HG02870 (cell line): ENCODE results near the gene CACNG4.
"Not testable (repeated sequence)": the region's sequence is repeated elsewhere in the genome, so short reads cannot be mapped to it uniquely, and the experiment has no call there.

Experiments used
- ATAC-seq: cut with Tn5 transposase; IDR thresholded peaks from one replicate; pipeline ENCODE4 v1.9.1; 2021; ENCODE audit warnings: mild to moderate bottlenecking, moderate library complexity; ENCODE audit not compliant: unreplicated experiment

Gene CACNG4

GRCh38 chr17:67041119-67041518, 76.6 kb downstream of the CACNG4 start:
- ATAC-seq = not testable (repeated sequence)

- ATAC-seq = no peak
Measured at GRCh38 chr17:67041531-67041930, 77.0 kb downstream of the CACNG4 start.

GRCh38 chr17:67041941-67042899, 77.7 kb downstream of the CACNG4 start:
- no peak for ATAC-seq

- no peak for ATAC-seq
Measured at GRCh38 chr17:67043283-67043682, 78.8 kb downstream of the CACNG4 start.

- ATAC-seq = no peak
Measured at GRCh38 chr17:67044016-67044772, 79.7 kb downstream of the CACNG4 start, which contains the start of gene CACNG1. TSS of gene CACNG1 (plus strand) at chr17:67044554. CDS start at chr17:67044661, 107 bp downstream.

GRCh38 chr17:67044940-67045339, 80.4 kb downstream of the CACNG4 start:
- no peak for ATAC-seq

- ATAC-seq = no peak
Measured at GRCh38 chr17:67046398-67046797, 81.9 kb downstream of the CACNG4 start.

- ATAC-seq = no peak
Measured at GRCh38 chr17:67047382-67047781, 82.9 kb downstream of the CACNG4 start.

GRCh38 chr17:67049025-67049739, 84.7 kb downstream of the CACNG4 start:
- ATAC-seq = no peak

- ATAC-seq = no peak
Measured at GRCh38 chr17:67050066-67050465, 85.6 kb downstream of the CACNG4 start.

GRCh38 chr17:67050471-67051154, 86.1 kb downstream of the CACNG4 start:
- ATAC-seq = no peak

GRCh38 chr17:67051155-67051538, 86.6 kb downstream of the CACNG4 start:
- no peak for ATAC-seq

GRCh38 chr17:67051837-67052236, 87.3 kb downstream of the CACNG4 start:
- ATAC-seq = no peak

GRCh38 chr17:67052720-67053437, 88.4 kb downstream of the CACNG4 start:
- ATAC-seq = no peak

- no peak for ATAC-seq
Measured at GRCh38 chr17:67053438-67054000, 89.0 kb downstream of the CACNG4 start.

GRCh38 chr17:67054011-67054591, 89.6 kb downstream of the CACNG4 start:
- no peak for ATAC-seq

- ATAC-seq = no peak
Measured at GRCh38 chr17:67054608-67055007, 90.1 kb downstream of the CACNG4 start.

GRCh38 chr17:67055041-67055443, 90.5 kb downstream of the CACNG4 start:
- no peak for ATAC-seq
